CD8-positive, alpha-beta memory T cell (primary cell): Measurements from ENCODE around the gene ZNF292. TPM values are rescaled to one million over a fixed set of nuclear protein-coding genes. Genes with fewer than 3 reads are reported as not detected.
"Not testable (repeated sequence)": the region's sequence is repeated elsewhere in the genome, so short reads cannot be mapped to it uniquely, and the experiment has no call there.

ENCODE experiments used
- CTCF ChIA-PET: fragments of 350-600 bp; sonication (Branson Sonifier 250); formaldehyde crosslinking; loops from one replicate; lab custom pipeline; 2021; ENCODE audit warnings: antibody characterized with exemption; lab: Charles Lee
- POLR2A ChIA-PET: fragments of 350-600 bp; sonication (Branson Sonifier 250); formaldehyde crosslinking; loops from one replicate; lab custom pipeline; 2021; ENCODE audit warnings: antibody characterized with exemption; lab: Charles Lee
- DNase-seq, 5 donors: peaks; one replicate each; pipeline versions ENCODE4 v3.0.0 to v3.0.0-alpha.2; 2020 to 2022; ENCODE audit warnings: mixed read lengths in 1 of 5
- H3K27ac ChIP-seq: one replicate; pipeline ENCODE4 v1.7.0; 2013; ENCODE audit warnings: low read depth, mild to moderate bottlenecking, low read length, moderate library complexity
- H3K27me3 ChIP-seq: 2 replicates; pipeline ENCODE4 v1.7.0; 2013; ENCODE audit warnings: low read length, mild to moderate bottlenecking; ENCODE audit not compliant: insufficient read depth, poor library complexity, severe bottlenecking
- H3K36me3 ChIP-seq: 2 replicates; pipeline ENCODE4 v1.7.0; 2013; ENCODE audit warnings: mild to moderate bottlenecking, low read length, moderate library complexity; ENCODE audit not compliant: insufficient read depth
- H3K4me1 ChIP-seq: 2 replicates; pipeline ENCODE4 v1.7.0; 2013; ENCODE audit warnings: mild to moderate bottlenecking, low read length, moderate library complexity; ENCODE audit not compliant: insufficient read depth
- H3K4me3 ChIP-seq: 2 replicates; pipeline ENCODE4 v1.7.0; 2013; ENCODE audit warnings: mild to moderate bottlenecking, low read length
- H3K9me3 ChIP-seq: 2 replicates; pipeline ENCODE4 v1.7.0; 2013; ENCODE audit warnings: mild to moderate bottlenecking, low read length
- H3K27ac Mint-ChIP-seq, 8 donors: one replicate each; pipeline ENCODE4 v1.8.0; 2020 to 2021; ENCODE audit warnings: mixed read lengths in 8 of 8, mild to moderate bottlenecking in 6 of 8, inconsistent platforms in 3 of 8, moderate library complexity in 3 of 8
- H3K27me3 Mint-ChIP-seq, 2 donors: one replicate each; pipeline ENCODE4 v1.8.0; 2020 to 2021; ENCODE audit warnings: mixed read lengths in 2 of 2, mild to moderate bottlenecking in 1 of 2, moderate library complexity in 1 of 2
- H3K36me3 Mint-ChIP-seq, 3 donors: one replicate each; pipeline ENCODE4 v1.8.0; 2020 to 2021; ENCODE audit warnings: mixed read lengths in 3 of 3, inconsistent platforms in 1 of 3, mild to moderate bottlenecking in 1 of 3
- H3K4me1 Mint-ChIP-seq, 3 donors: one replicate each; pipeline ENCODE4 v1.8.0; 2020 to 2021; ENCODE audit warnings: mixed read lengths in 3 of 3, inconsistent platforms in 1 of 3, mild to moderate bottlenecking in 1 of 3
- H3K4me3 Mint-ChIP-seq, 7 donors: one replicate each; pipeline ENCODE4 v1.8.0; 2020 to 2021; ENCODE audit warnings: mixed read lengths in 7 of 7, mild to moderate bottlenecking in 6 of 7, moderate library complexity in 4 of 7, inconsistent platforms in 2 of 7
- H3K9me3 Mint-ChIP-seq, 5 donors: one replicate each; pipeline ENCODE4 v1.8.0; 2020 to 2022; ENCODE audit warnings: mixed read lengths in 5 of 5, mild to moderate bottlenecking in 3 of 5, moderate library complexity in 2 of 5, inconsistent platforms in 1 of 5
- polyA plus RNA-seq: library from polyadenylated mRNA; unstranded; fragments of 300-500 nt; fragmentation: Illumina TruSeq; gene quantifications from one replicate; pipeline ENCODE4 v1.2.3, GENCODE V29; 2021
- total RNA-seq, 2 experiments: library from RNA; stranded (reverse); gene quantifications; one replicate each; pipeline ENCODE4 v1.2.3, GENCODE V29; 2021

The ZNF292 gene
- total and polyA plus RNA-seq, 3 experiments from 2014 or later, result 37.9 to 50.7 (median 49.3) TPM

GRCh38 chr6:87291883-87292282, 136.5 kb downstream of the ZNF292 start:
- no peaks in the 10 kb centered on the region for H3K4me1 ChIP-seq
- Mint-ChIP-seq H3K27ac (no peak overlapping the region), H3K27me3 (peaks cover 24 to 69% of the 10 kb centered on the region in 2 donors), H3K36me3 (no peaks in the 10 kb centered on the region), H3K4me1 (no peaks in the 10 kb centered on the region), H3K4me3 (no peak overlapping the region), H3K9me3 (no peaks in the 10 kb centered on the region)
- ChIA-PET CTCF (interaction anchor here (1.3 kb wide), 1 partner anchor 30 kb away, joined by 3 read pairs; no protein-coding TSS in a partner anchor), POLR2A (no interaction called here)
- H3K27me3 ChIP-seq, result no peaks in the 10 kb centered on the region
- H3K4me3 ChIP-seq, result no peak overlapping the region
- DNase-seq, result no peak
- H3K9me3 ChIP-seq, result no peaks in the 10 kb centered on the region
- no peaks in the 10 kb centered on the region for H3K36me3 ChIP-seq
- H3K27ac ChIP-seq, result no peak overlapping the region

GRCh38 chr6:87293526-87293925, 138.2 kb downstream of the ZNF292 start:
- no peaks in the 10 kb centered on the region for H3K27me3 ChIP-seq
- peaks cover 25 to 79% of the 10 kb centered on the region in 2 donors for H3K27me3 Mint-ChIP-seq
- H3K36me3 Mint-ChIP-seq, result peaks cover 0 to 2% (median 0%) of the 10 kb centered on the region in 3 donors
- no peaks in the 10 kb centered on the region for H3K9me3 Mint-ChIP-seq
- no peak overlapping the region for H3K27ac ChIP-seq
- H3K27ac Mint-ChIP-seq, result no peak overlapping the region
- H3K4me1 ChIP-seq, result no peaks in the 10 kb centered on the region
- DNase-seq, result no peak
- no peak overlapping the region for H3K4me3 Mint-ChIP-seq
- POLR2A ChIA-PET, result no interaction called here
- no peak overlapping the region for H3K4me3 ChIP-seq
- H3K4me1 Mint-ChIP-seq, result no peaks in the 10 kb centered on the region
- no peaks in the 10 kb centered on the region for H3K9me3 ChIP-seq
- CTCF ChIA-PET, result no interaction called here
- no peaks in the 10 kb centered on the region for H3K36me3 ChIP-seq

- H3K9me3 Mint-ChIP-seq, result peaks cover 0 to under 1% (median 0%) of the 10 kb centered on the region in 5 donors
- peaks cover 0 to 6% (median 0%) of the 10 kb centered on the region in 3 donors for H3K36me3 Mint-ChIP-seq
- no peak overlapping the region for H3K27ac ChIP-seq
- H3K4me3 Mint-ChIP-seq, result no peak overlapping the region
- POLR2A ChIA-PET, result no interaction called here
- no peak overlapping the region for H3K27ac Mint-ChIP-seq
- no peaks in the 10 kb centered on the region for H3K36me3 ChIP-seq
- H3K4me1 ChIP-seq, result no peaks in the 10 kb centered on the region
- no peaks in the 10 kb centered on the region for H3K4me1 Mint-ChIP-seq
- no peak for DNase-seq
- CTCF ChIA-PET, result no interaction called here
- peaks cover 37 to 77% of the 10 kb centered on the region in 2 donors for H3K27me3 Mint-ChIP-seq
- no peaks in the 10 kb centered on the region for H3K27me3 ChIP-seq
- H3K4me3 ChIP-seq, result no peak overlapping the region
- no peaks in the 10 kb centered on the region for H3K9me3 ChIP-seq
These were observed 141.8 kb downstream of the ZNF292 start for GRCh38 chr6:87297119-87297518.

- H3K36me3 Mint-ChIP-seq, result peaks cover 0 to 14% (median 0%) of the 10 kb centered on the region in 3 donors
- CTCF ChIA-PET, H3K27ac ChIP-seq, H3K4me3 Mint-ChIP-seq, H3K4me3 ChIP-seq, H3K27ac Mint-ChIP-seq, H3K9me3 ChIP-seq, DNase-seq, H3K27me3 ChIP-seq, H3K36me3 ChIP-seq, H3K4me1 Mint-ChIP-seq, H3K4me1 ChIP-seq, POLR2A ChIA-PET: not testable (repeated sequence)
- peaks cover 0 to 21% (median 10%) of the 10 kb centered on the region in 5 donors for H3K9me3 Mint-ChIP-seq
- peaks cover 45 to 65% of the 10 kb centered on the region in 2 donors for H3K27me3 Mint-ChIP-seq
These were observed 145.9 kb downstream of the ZNF292 start for GRCh38 chr6:87301277-87301676.

- H3K4me1 ChIP-seq, result no peaks in the 10 kb centered on the region
- H3K9me3 ChIP-seq, result no peaks in the 10 kb centered on the region
- Mint-ChIP-seq H3K4me1 (no peaks in the 10 kb centered on the region), H3K36me3 (peaks cover 0 to under 1% (median 0%) of the 10 kb centered on the region in 3 donors), H3K4me3 (no peak overlapping the region), H3K9me3 (peaks cover 0 to 15% (median 11%) of the 10 kb centered on the region in 5 donors), H3K27me3 (peaks cover 13% of the 10 kb centered on the region in 2 donors), H3K27ac (no peak overlapping the region)
- H3K4me3 ChIP-seq, result no peak overlapping the region
- H3K27me3 ChIP-seq, result peaks cover 10% of the 10 kb centered on the region
- no peaks in the 10 kb centered on the region for H3K36me3 ChIP-seq
- DNase-seq, result no peak
- ChIA-PET POLR2A (no interaction called here), CTCF (interaction anchor here (2.1 kb wide), 1 partner anchor 13 kb away, joined by 5 read pairs; the partner anchor contains the start of gene SMIM8)
- H3K27ac ChIP-seq, result no peak overlapping the region
These were observed 153.6 kb downstream of the ZNF292 start for GRCh38 chr6:87308970-87309369.

- no peak overlapping the region for H3K27ac ChIP-seq
- peaks cover 9 to 32% of the 10 kb centered on the region in 2 donors for H3K27me3 Mint-ChIP-seq
- POLR2A ChIA-PET, result no interaction called here
- H3K27ac Mint-ChIP-seq, result no peak overlapping the region
- H3K4me1 ChIP-seq, result no peaks in the 10 kb centered on the region
- CTCF ChIA-PET, result interaction anchor here (1.1 to 1.8 kb wide), 2 partner anchors 8 to 9 kb away, joined by 3 to 5 read pairs; no protein-coding TSS in a partner anchor
- no peaks in the 10 kb centered on the region for H3K9me3 Mint-ChIP-seq
- H3K4me1 Mint-ChIP-seq, result no peaks in the 10 kb centered on the region
- H3K4me3 ChIP-seq, result no peak overlapping the region
- no peaks in the 10 kb centered on the region for H3K9me3 ChIP-seq
- no peaks in the 10 kb centered on the region for H3K36me3 ChIP-seq
- DNase-seq, result no peak
- peaks cover 10% of the 10 kb centered on the region for H3K27me3 ChIP-seq
- no peaks in the 10 kb centered on the region for H3K36me3 Mint-ChIP-seq
- no peak overlapping the region for H3K4me3 Mint-ChIP-seq
These were observed 157.5 kb downstream of the ZNF292 start for GRCh38 chr6:87312860-87313259.

Other genes with a start within 250 kb of the ZNF292 start
- gene HTR1E, start 218.0 kb upstream of the ZNF292 start, total RNA-seq, result not detected
- gene HTR1E, start 218.0 kb upstream of the ZNF292 start, polyA plus RNA-seq, result not detected
- gene CGA, start 60.5 kb upstream of the ZNF292 start, total RNA-seq, result not detected
- gene CGA, start 60.5 kb upstream of the ZNF292 start, polyA plus RNA-seq, result not detected
- 1 to 10 TPM; 7.0 to 9.4 TPM for gene SMIM8, start 167.0 kb downstream of the ZNF292 start, total RNA-seq
- 16.2 TPM for gene SMIM8, start 167.0 kb downstream of the ZNF292 start, polyA plus RNA-seq
- not detected for gene GJB7, start 173.7 kb downstream of the ZNF292 start, total RNA-seq
- gene GJB7, start 173.7 kb downstream of the ZNF292 start, polyA plus RNA-seq, result 0.30 TPM
- 1 to 10 TPM; 1.5 TPM for gene C6orf163, start 189.2 kb downstream of the ZNF292 start, total RNA-seq
- gene C6orf163, start 189.2 kb downstream of the ZNF292 start, polyA plus RNA-seq, result 0.16 TPM